ENCODE measurements around the gene RNU5B-1.
A peak's percentile ranks its signal among the peaks of the same experiment; 100 is the strongest.
"Not testable (repeated sequence)": the region's sequence is repeated elsewhere in the genome, so short reads cannot be mapped to it uniquely, and the experiment has no call there.

RNU5B-1 gene

GRCh38 chr15:65304381-65305149, at the start of gene RNU5B-1:
RNU5B-1 (plus strand) TSS chr15:65304677.
- DNase-seq = peak; percentile 91

- no peak for DNase-seq
These were observed 49.7 kb upstream of the RNU5B-1 start for GRCh38 chr15:65254758-65255157.

- no peak for DNase-seq
These were observed 48.9 kb upstream of the RNU5B-1 start for GRCh38 chr15:65255486-65256140.

- no peak for DNase-seq
These were observed 45.9 kb upstream of the RNU5B-1 start for GRCh38 chr15:65258375-65259262.

GRCh38 chr15:65259367-65259797, 45.1 kb upstream of the RNU5B-1 start:
- no peak for DNase-seq

GRCh38 chr15:65260968-65261367, 43.5 kb upstream of the RNU5B-1 start:
- no peak for DNase-seq

- no peak for DNase-seq
These were observed 41.2 kb upstream of the RNU5B-1 start for GRCh38 chr15:65263313-65263712.

GRCh38 chr15:65264863-65265430, 39.5 kb upstream of the RNU5B-1 start:
- DNase-seq = no peak

GRCh38 chr15:65266469-65266868, 38.0 kb upstream of the RNU5B-1 start:
- no peak for DNase-seq

GRCh38 chr15:65268411-65268810, 36.1 kb upstream of the RNU5B-1 start:
- DNase-seq = no peak

GRCh38 chr15:65270811-65271545, 33.5 kb upstream of the RNU5B-1 start:
- not testable (repeated sequence) for DNase-seq

GRCh38 chr15:65275104-65275727, 29.3 kb upstream of the RNU5B-1 start:
- no peak for DNase-seq

GRCh38 chr15:65275728-65276126, 28.8 kb upstream of the RNU5B-1 start:
- no peak for DNase-seq

- DNase-seq = no peak
These were observed 27.5 kb upstream of the RNU5B-1 start for GRCh38 chr15:65277015-65277414.

GRCh38 chr15:65278480-65278879, 26.0 kb upstream of the RNU5B-1 start:
- DNase-seq = no peak

- no peak for DNase-seq
These were observed 19.0 kb upstream of the RNU5B-1 start for GRCh38 chr15:65285291-65286068.

GRCh38 chr15:65286069-65286703, 18.3 kb upstream of the RNU5B-1 start:
- DNase-seq = no peak

- peak; percentile 96 for DNase-seq
These were observed 17.6 kb upstream of the RNU5B-1 start, which contains the start of gene PARP16 for GRCh38 chr15:65286704-65287519. PARP16 (minus strand) TSS chr15:65286883; CDS start chr15:65286426, 457 bp downstream.

GRCh38 chr15:65287520-65287855, 17.0 kb upstream of the RNU5B-1 start:
- no peak for DNase-seq
